A549 treated with DMSO at 1 μM for 4 hours (cell line): Measurements from ENCODE around the gene HYAL1. TPM values are rescaled to one million over a fixed set of nuclear protein-coding genes. Genes with fewer than 3 reads are reported as not detected.

Source experiments
- total RNA-seq: library from RNA; stranded (reverse); fragments of 200-300 nt; extraction: Qiagen RNA extraction; gene quantifications from 5 replicates; pipeline ENCODE4 v1.2.3, GENCODE V29; 2022; ENCODE audit warnings: low read depth

Gene HYAL1
- total RNA-seq, result 0.28 to 0.45 TPM (median 0.33 TPM) in 5 replicates

GRCh38 chr3:50303013-50303815, at the start of gene HYAL1:
HYAL1 (minus strand) TSS chr3:50303574; CDS start chr3:50302956, 618 bp downstream.

GRCh38 chr3:50350527-50351322, 47.4 kb upstream of the HYAL1 start, which contains the start of the genes CYB561D2 and NPRL2:
CYB561D2 (plus strand) TSS chr3:50350862; CDS start chr3:50351434, 572 bp downstream.
NPRL2 (minus strand) TSS chr3:50350775; CDS start chr3:50350652, 123 bp downstream.

GRCh38 chr3:50345586-50346234, 42.3 kb upstream of the HYAL1 start, which contains the start of gene ZMYND10:
ZMYND10 (minus strand) TSS chr3:50345732; CDS start chr3:50345579, 153 bp downstream.

GRCh38 chr3:50340448-50341329, 37.3 kb upstream of the HYAL1 start, which contains the start of gene RASSF1:
RASSF1 (minus strand) TSS chr3:50340836; CDS start chr3:50340805, 31 bp downstream.

GRCh38 chr3:50327943-50328691, 24.7 kb upstream of the HYAL1 start, which contains the start of gene TUSC2:
TUSC2 (minus strand) TSS chr3:50328223; CDS start chr3:50328099, 124 bp downstream.

GRCh38 chr3:50322386-50323091, 19.2 kb upstream of the HYAL1 start, which contains the start of gene HYAL2:
HYAL2 (minus strand) TSS chr3:50322745; CDS start chr3:50320489, 2,256 bp downstream.

GRCh38 chr3:50298836-50299637, 4.3 kb downstream of the HYAL1 start, which contains the start of the genes HYAL3 and NAA80:
HYAL3 (minus strand) TSS chr3:50299405; CDS start chr3:50295602, 3,803 bp downstream.
NAA80 (minus strand) TSS chr3:50299405; CDS start chr3:50297463, 1,942 bp downstream.

GRCh38 chr3:50292159-50293078, 11.0 kb downstream of the HYAL1 start, which contains the start of gene IFRD2:
IFRD2 (minus strand) TSS chr3:50292429; CDS start chr3:50292274, 155 bp downstream.

GRCh38 chr3:50278880-50279224, 24.5 kb downstream of the HYAL1 start, which contains the start of gene LSMEM2:
LSMEM2 (plus strand) TSS chr3:50279087; CDS start chr3:50279114, 27 bp downstream.

GRCh38 chr3:50268703-50269451, 34.5 kb downstream of the HYAL1 start, which contains the start of gene SEMA3B:
SEMA3B (plus strand) TSS chr3:50269147; CDS start chr3:50269241, 94 bp downstream.

Other genes starting within 250 kb of the HYAL1 start
- gene RBM5, start 214.7 kb downstream of the HYAL1 start, total RNA-seq, result 30.9 to 38.1 TPM (median 33.4 TPM) in 5 replicates
- gene SEMA3F, start 148.2 kb downstream of the HYAL1 start, total RNA-seq, result 7.7 to 9.8 TPM (median 9.3 TPM) in 5 replicates
- gene GNAT1, start 112.0 kb downstream of the HYAL1 start, total RNA-seq, result 0.09 TPM in 1 of 5 replicates, not detected in the others
- gene SLC38A3, start 98.3 kb downstream of the HYAL1 start, total RNA-seq, result 0.07 TPM in 1 of 5 replicates, not detected in the others
- 34.6 to 46.7 TPM (median 40.0 TPM) in 5 replicates for gene GNAI2, start 67.4 kb downstream of the HYAL1 start, total RNA-seq
- gene SEMA3B, start 34.4 kb downstream of the HYAL1 start, total RNA-seq, result 6.7 to 8.1 TPM (median 6.9 TPM) in 5 replicates
- gene LSMEM2, start 24.5 kb downstream of the HYAL1 start, total RNA-seq, result 0.05 to 0.06 TPM in 2 of 5 replicates, not detected in the others
- gene IFRD2, start 11.1 kb downstream of the HYAL1 start, total RNA-seq, result 75.3 to 98.9 TPM (median 94.1 TPM) in 5 replicates
- 6.7 to 10.9 TPM (median 8.1 TPM) in 5 replicates for gene HYAL3, start 4.2 kb downstream of the HYAL1 start, total RNA-seq
- gene NAA80, start 4.2 kb downstream of the HYAL1 start, total RNA-seq, result 4.8 to 6.7 TPM (median 5.1 TPM) in 5 replicates
- 19.8 to 26.8 TPM (median 22.6 TPM) in 5 replicates for gene HYAL2, start 19.2 kb upstream of the HYAL1 start, total RNA-seq
- 25.9 to 35.4 TPM (median 33.7 TPM) in 5 replicates for gene TUSC2, start 24.6 kb upstream of the HYAL1 start, total RNA-seq
- gene RASSF1, start 37.3 kb upstream of the HYAL1 start, total RNA-seq, result 18.0 to 19.6 TPM (median 19.3 TPM) in 5 replicates
- 0.53 to 1.2 TPM (median 1.00 TPM) in 5 replicates for gene ZMYND10, start 42.2 kb upstream of the HYAL1 start, total RNA-seq
- 12.8 to 14.0 TPM (median 13.3 TPM) in 5 replicates for gene NPRL2, start 47.2 kb upstream of the HYAL1 start, total RNA-seq
- gene CYB561D2, start 47.3 kb upstream of the HYAL1 start, total RNA-seq, result 17.2 to 23.0 TPM (median 22.0 TPM) in 5 replicates
- 40.0 to 48.2 TPM (median 43.0 TPM) in 5 replicates for gene TMEM115, start 55.9 kb upstream of the HYAL1 start, total RNA-seq
- 0.36 to 0.78 TPM (median 0.42 TPM) in 5 replicates for gene CACNA2D2, start 200.1 kb upstream of the HYAL1 start, total RNA-seq